GM18861 (cell line): ENCODE results near the gene MZB1.
"Not testable (repeated sequence)": the region's sequence is repeated elsewhere in the genome, so short reads cannot be mapped to it uniquely, and the experiment has no call there.

Experiments used
- ATAC-seq: cut with Tn5 transposase; IDR thresholded peaks from one replicate; pipeline ENCODE4 v1.9.1; 2021; ENCODE audit not compliant: unreplicated experiment

The MZB1 gene

DNA sequence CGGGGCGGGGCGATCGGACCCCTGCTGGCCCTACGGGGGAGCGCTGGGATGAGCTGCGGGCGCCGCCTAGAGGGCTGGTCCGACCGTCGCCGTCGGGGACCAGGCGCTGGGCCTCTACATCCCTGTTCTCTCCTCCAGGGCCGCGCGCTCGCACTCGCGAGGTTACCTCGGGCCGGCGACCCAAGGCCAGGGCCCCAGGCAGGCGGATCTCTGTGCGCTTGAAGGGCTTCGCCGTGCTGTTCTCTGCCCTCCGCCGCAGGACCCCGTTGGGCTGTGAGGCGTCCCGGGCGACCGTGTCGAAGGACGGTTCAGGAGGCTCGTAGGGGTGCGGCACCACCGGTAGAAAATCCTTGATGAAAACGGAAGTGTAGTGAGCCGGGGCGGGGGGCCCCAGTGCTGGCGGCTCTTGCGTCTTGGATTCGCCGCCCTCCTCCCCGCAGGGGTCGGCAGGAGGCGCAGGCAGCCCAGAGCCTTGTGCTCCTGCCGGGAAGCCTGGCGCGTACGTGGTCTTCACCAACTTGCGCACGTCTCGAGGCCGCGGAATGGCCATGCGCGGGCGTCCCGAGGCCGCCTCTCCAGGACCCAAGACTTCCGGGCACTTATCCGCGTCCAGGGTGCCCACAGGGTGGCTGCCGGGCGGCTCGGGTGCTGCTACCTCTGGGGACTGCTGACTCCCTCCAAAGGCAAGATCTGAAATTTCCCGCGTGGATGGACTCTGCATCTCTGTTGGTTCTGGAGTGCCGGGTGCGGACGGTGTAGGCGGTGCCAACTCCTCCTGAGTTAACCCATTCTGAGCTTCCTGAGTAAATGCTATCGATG, 3.2 kb upstream of the MZB1 start:
- peak; percentile 31 for ATAC-seq

DNA sequence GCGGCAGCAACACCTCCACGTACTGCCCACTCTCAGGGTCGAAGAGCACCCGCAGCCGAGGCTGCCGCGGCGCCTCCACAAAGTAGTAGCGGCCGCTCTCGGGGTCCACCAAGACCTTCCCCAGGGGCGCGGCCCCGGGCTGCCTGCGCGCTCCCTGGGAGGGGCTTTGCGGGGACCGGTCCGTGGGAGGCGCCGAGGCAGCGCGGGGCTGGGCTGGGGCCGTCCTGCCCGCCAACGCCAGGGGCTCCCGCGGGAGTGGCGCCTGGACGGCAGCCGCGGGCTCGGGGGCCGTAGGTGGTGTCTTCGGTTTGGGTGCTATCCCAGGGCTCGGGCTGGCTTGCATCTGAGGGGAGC, 2.6 kb upstream of the MZB1 start:
- no peak for ATAC-seq

GRCh38 chr5:139391570-139392323, 2.0 kb upstream of the MZB1 start:
- ATAC-seq: no peak

DNA sequence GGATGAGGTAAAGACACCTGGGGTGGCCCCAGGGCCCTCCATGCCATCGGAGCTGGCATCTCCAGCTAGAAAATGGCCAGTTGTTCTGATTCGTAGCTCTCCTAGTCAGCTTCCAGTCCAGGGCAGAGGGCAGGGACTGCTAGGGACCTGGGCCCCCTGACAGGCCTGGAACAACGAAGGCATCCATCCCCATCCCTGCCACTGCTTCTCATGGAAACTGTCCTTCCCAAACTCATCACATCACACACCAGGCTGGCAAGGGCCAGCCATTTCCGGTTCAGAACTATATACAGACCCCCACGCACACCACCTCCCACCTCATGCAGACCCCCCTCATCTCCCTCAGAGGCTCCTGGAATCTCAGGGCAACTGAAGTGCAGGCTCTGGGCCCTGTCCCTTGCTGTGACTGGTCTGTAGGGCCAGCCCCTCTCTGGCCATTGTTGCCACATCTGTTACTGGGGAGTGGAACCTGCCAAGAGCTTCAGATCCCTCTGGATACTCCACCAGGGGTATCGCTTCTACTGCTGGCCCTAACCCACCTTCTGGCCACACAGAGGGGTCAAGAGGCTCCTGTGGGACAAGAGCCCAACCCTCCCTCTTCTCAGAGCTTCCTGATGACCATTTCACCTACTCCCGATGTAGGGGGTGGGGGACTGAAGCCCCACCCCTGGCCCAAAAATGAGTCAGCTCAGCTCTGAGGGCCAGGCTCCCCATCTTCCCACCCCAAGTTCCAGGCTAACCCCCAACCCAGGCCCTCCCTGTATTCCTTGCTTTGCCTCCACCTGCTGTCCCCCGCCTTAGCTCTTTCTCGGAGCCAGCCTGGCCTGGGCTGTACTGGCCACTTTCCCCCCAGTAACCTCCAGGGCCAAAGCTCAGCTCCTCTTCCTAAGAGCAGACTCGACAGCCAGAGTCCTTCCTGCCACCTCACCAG, 1.2 kb upstream of the MZB1 start:
- ATAC-seq: no peak

- ATAC-seq: no peak
These were observed 1.4 kb downstream of the MZB1 start for GRCh38 chr5:139388198-139388821.

GRCh38 chr5:139387611-139388197, 2.0 kb downstream of the MZB1 start:
- no peak for ATAC-seq

GRCh38 chr5:139386956-139387355, 2.8 kb downstream of the MZB1 start:
- ATAC-seq: not testable (repeated sequence)

DNA sequence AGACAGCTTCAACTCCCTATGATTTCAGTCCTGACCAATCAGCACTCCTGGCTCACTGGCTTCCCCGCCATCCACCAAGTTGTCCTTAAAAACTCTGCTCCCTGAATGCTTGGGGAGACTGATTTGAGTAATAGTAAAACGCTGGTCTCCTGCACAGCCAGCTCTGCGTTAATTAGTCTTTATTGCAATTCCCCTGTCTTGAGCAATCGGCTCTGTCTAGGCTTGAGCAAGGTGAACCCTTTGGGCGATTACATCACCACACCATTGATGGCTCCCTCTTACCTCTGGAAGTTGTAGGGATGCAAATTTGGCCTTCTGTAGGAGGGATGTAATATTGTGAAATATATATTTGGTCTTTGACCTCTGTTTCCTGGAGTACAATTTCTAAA, 3.7 kb downstream of the MZB1 start:
- ATAC-seq: no peak

GRCh38 chr5:139385061-139386049, 4.4 kb downstream of the MZB1 start:
- no peak for ATAC-seq

- ATAC-seq: no peak
These were observed 5.1 kb downstream of the MZB1 start for GRCh38 chr5:139384591-139385051.

GRCh38 chr5:139383993-139384590, 5.6 kb downstream of the MZB1 start:
- no peak for ATAC-seq

GRCh38 chr5:139383275-139383992, 6.3 kb downstream of the MZB1 start, which contains the start of gene SLC23A1:
Gene SLC23A1 (minus strand): TSS chr5:139383297. CDS start chr5:139383253, 44 bp downstream.
- ATAC-seq: no peak

DNA sequence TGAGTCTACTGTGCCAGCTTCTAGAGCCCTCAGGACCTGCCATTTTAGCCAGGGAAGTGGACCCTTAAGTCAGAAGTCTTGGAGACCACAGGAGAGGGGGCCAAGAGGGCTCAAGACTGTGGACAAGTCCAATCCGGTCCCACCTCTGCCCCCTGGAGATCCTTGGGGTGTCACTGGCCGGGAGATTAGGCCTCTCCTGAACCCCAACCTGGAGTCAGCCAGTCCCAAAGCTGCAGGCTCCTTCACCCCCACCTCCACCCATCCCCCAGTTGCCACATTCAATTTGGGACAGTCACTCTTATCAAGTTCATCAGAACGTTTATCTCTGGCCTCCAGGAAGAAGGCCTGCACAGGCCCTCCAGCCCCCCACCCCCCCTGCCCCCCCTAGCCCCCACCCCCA, 6.9 kb downstream of the MZB1 start:
- ATAC-seq: no peak

- ATAC-seq: no peak
These were observed 7.6 kb downstream of the MZB1 start for GRCh38 chr5:139381837-139382761.

GRCh38 chr5:139379626-139380449, 9.9 kb downstream of the MZB1 start:
- no peak for ATAC-seq

GRCh38 chr5:139378941-139379361, 10.8 kb downstream of the MZB1 start:
- no peak for ATAC-seq
